ENCODE results near the gene SLX1A. TPM values are rescaled to one million over a fixed set of nuclear protein-coding genes. Genes with fewer than 3 reads are reported as not detected.
"Not testable (repeated sequence)": the region's sequence is repeated elsewhere in the genome, so short reads cannot be mapped to it uniquely, and the experiment has no call there.

Gene SLX1A
- total and polyA plus RNA-seq, 2 of the 4 experiments (the other 2 are of a cell fraction) = 8.4 to 35.1 TPM

GRCh38 chr16:30199049-30199448 lies 5.4 kb downstream of the SLX1A start, which contains the start of gene SULT1A3:
TSS of gene SULT1A3 (plus strand) at chr16:30199255. CDS start at chr16:30200729, 1,474 bp downstream.
- intact Hi-C loops (cut with micrococcal nuclease); dilution Hi-C loops (cut with HindIII; ENCODE audit: low sequenced_read_pairs, unreplicated experiment); H4K20me1 ChIP-seq (ENCODE audit: insufficient read depth, low read length); H3K18ac ChIP-seq (ENCODE audit: low read depth, low read length); H3K4me2 ChIP-seq (ENCODE audit: low read depth, low read length); H3K4me1 ChIP-seq (ENCODE audit: control insufficient read depth, insufficient read depth, low read length); CTCF ChIA-PET; H4K91ac ChIP-seq (ENCODE audit: insufficient read depth, low read depth, low read length); H3K9me1 ChIP-seq (ENCODE audit: insufficient read depth, low read length); H3K79me1 ChIP-seq (ENCODE audit: low read depth in 1 of 2, low read length in 2 of 2); DNase-seq; H4K5ac ChIP-seq (ENCODE audit: low read depth, low read length); H3K27me3 ChIP-seq (ENCODE audit: control insufficient read depth, insufficient read depth, low read length); H3K14ac ChIP-seq (replicated peaks; ENCODE audit: low read depth, low read length); BruUV-seq (replicated peaks); H3K27ac ChIP-seq (ENCODE audit: insufficient read depth, low read length); H3K4ac ChIP-seq (ENCODE audit: low read depth, low read length); H2BK20ac ChIP-seq (ENCODE audit: low read depth, low read length); H3K56ac ChIP-seq (ENCODE audit: extremely low read depth, insufficient read depth, low read length); H3K23ac ChIP-seq (ENCODE audit: low read depth, low read length); H2AFZ ChIP-seq (replicated peaks; ENCODE audit: low read length, poor library complexity); H2AK9ac ChIP-seq (replicated peaks; ENCODE audit: low read depth, low read length, poor library complexity); H3K36me3 ChIP-seq (ENCODE audit: control insufficient read depth, insufficient read depth, low read length); H3K9ac ChIP-seq (ENCODE audit: low read depth, low read length); ATAC-seq (ENCODE audit: low read depth); H2BK120ac ChIP-seq (ENCODE audit: low read depth, low read length); H2AK5ac ChIP-seq (ENCODE audit: low read depth, low read length); H2BK5ac ChIP-seq (ENCODE audit: low read depth, low read length, poor library complexity, severe bottlenecking); H3K4me3 ChIP-seq (ENCODE audit: insufficient read depth, low read depth, low read length); POLR2A ChIA-PET (ENCODE audit: unreplicated experiment); H3K9me3 ChIP-seq (ENCODE audit: control insufficient read depth, insufficient read depth, low read length); H2BK15ac ChIP-seq (ENCODE audit: low read depth, low read length); H4K8ac ChIP-seq (ENCODE audit: low read depth in 2 of 2, low read length in 2 of 2): not testable (repeated sequence)
- in situ Hi-C loops (cut with MboI; ENCODE audit: low sequenced_read_pairs) = loop anchor here (25.0 kb wide), 1 partner anchor 213 kb away; the partner anchor contains the start of gene ZNF771
- no CpG with 5 or more reads among the region's 3 CpGs for WGBS, 2 experiments (ENCODE audit: extremely low coverage in 2 of 2, insufficient read length in 1 of 2)

GRCh38 chr16:30199608-30200343 lies 6.1 kb downstream of the SLX1A start:
- H3K56ac ChIP-seq (ENCODE audit: extremely low read depth, insufficient read depth, low read length); POLR2A ChIA-PET (ENCODE audit: unreplicated experiment); H3K14ac ChIP-seq (replicated peaks; ENCODE audit: low read depth, low read length); H3K9ac ChIP-seq (ENCODE audit: low read depth, low read length); H2BK5ac ChIP-seq (ENCODE audit: low read depth, low read length, poor library complexity, severe bottlenecking); H4K5ac ChIP-seq (ENCODE audit: low read depth, low read length); H3K4ac ChIP-seq (ENCODE audit: low read depth, low read length); H3K36me3 ChIP-seq (ENCODE audit: control insufficient read depth, insufficient read depth, low read length); H2BK120ac ChIP-seq (ENCODE audit: low read depth, low read length); H3K9me3 ChIP-seq (ENCODE audit: control insufficient read depth, insufficient read depth, low read length); H3K27ac ChIP-seq (ENCODE audit: insufficient read depth, low read length); DNase-seq; H3K4me3 ChIP-seq (ENCODE audit: insufficient read depth, low read depth, low read length); H2AK5ac ChIP-seq (ENCODE audit: low read depth, low read length); H3K4me1 ChIP-seq (ENCODE audit: control insufficient read depth, insufficient read depth, low read length); H3K9me1 ChIP-seq (ENCODE audit: insufficient read depth, low read length); H2BK15ac ChIP-seq (ENCODE audit: low read depth, low read length); H2AFZ ChIP-seq (replicated peaks; ENCODE audit: low read length, poor library complexity); H2BK20ac ChIP-seq (ENCODE audit: low read depth, low read length); H4K20me1 ChIP-seq (ENCODE audit: insufficient read depth, low read length); H3K27me3 ChIP-seq (ENCODE audit: control insufficient read depth, insufficient read depth, low read length); H4K8ac ChIP-seq (ENCODE audit: low read depth in 2 of 2, low read length in 2 of 2); dilution Hi-C loops (cut with HindIII; ENCODE audit: low sequenced_read_pairs, unreplicated experiment); BruUV-seq (replicated peaks); H3K79me1 ChIP-seq (ENCODE audit: low read depth in 1 of 2, low read length in 2 of 2); H2AK9ac ChIP-seq (replicated peaks; ENCODE audit: low read depth, low read length, poor library complexity); H3K23ac ChIP-seq (ENCODE audit: low read depth, low read length); H4K91ac ChIP-seq (ENCODE audit: insufficient read depth, low read depth, low read length); CTCF ChIA-PET; intact Hi-C loops (cut with micrococcal nuclease); H3K4me2 ChIP-seq (ENCODE audit: low read depth, low read length); H3K18ac ChIP-seq (ENCODE audit: low read depth, low read length): not testable (repeated sequence)
- WGBS, 2 experiments (ENCODE audit: extremely low coverage in 2 of 2, insufficient read length in 1 of 2) = no CpG with 5 or more reads among the region's 15 CpGs
- in situ Hi-C loops (cut with MboI; ENCODE audit: low sequenced_read_pairs) = loop anchor here (25.0 kb wide), 1 partner anchor 213 kb away; the partner anchor contains the start of gene ZNF771
- ATAC-seq (ENCODE audit: low read depth) = peak; percentile 76
